Occipital lobe (tissue), 2 donors: ENCODE measurements around the gene CLIP2. TPM values are rescaled to one million over a fixed set of nuclear protein-coding genes. Genes with fewer than 3 reads are reported as not detected.
"Not testable (repeated sequence)": the region's sequence is repeated elsewhere in the genome, so short reads cannot be mapped to it uniquely, and the experiment has no call there.

Source experiments
- DNase-seq: peaks from one replicate; lab custom pipeline; 2025; lab: John Stamatoyannopoulos, UW
- total RNA-seq: library from RNA; depleted of rRNA; stranded (reverse); fragments of >200 nt; gene quantifications from one replicate; pipeline ENCODE4 v1.2.3, GENCODE V29; 2014

Gene CLIP2
- total RNA-seq, 1 donor from 2014 or later: 105 TPM

DNA sequence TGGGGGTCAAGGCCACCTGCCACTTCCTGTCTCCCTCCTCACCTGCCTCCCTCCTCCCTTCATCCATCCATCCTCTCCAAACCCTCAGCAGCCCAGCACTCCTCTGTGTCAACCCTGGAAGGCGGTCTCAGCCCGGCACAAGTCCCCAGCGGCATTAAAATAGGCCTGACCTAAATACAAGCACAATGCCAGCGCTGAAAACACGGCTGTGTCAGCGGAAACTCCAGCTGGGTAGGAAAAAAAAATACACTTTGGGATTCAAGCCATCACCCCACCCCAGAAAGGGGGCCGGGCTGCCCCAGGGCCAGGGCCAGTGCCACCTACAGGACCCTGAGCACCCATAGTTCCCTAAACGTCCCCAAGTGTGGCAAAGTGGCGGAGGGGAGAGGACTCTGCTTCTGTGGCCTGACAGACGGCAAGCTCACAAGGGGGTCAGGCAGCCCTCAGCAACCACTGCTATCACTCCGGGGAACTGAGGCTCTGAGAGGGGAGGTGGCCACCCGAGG lies 141.8 kb downstream of the CLIP2 start:
- no peak for DNase-seq

DNA sequence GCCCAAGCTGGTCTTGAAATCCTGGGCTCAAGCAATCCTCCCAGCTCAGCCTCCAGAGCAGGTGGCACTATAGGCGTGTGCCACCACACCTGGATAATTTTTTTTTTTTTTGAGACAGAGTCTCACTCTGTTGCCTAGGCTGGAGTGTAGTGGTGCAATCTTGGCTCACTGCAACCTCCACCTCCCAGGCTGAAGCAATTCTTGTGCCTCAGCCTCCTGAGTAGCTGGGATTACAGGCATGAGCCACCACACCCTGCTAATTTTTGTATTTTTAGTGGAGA lies 148.0 kb downstream of the CLIP2 start:
- not testable (repeated sequence) for DNase-seq

GRCh38 chr7:74438327-74438726 lies 149.1 kb downstream of the CLIP2 start:
- DNase-seq: no peak

DNA sequence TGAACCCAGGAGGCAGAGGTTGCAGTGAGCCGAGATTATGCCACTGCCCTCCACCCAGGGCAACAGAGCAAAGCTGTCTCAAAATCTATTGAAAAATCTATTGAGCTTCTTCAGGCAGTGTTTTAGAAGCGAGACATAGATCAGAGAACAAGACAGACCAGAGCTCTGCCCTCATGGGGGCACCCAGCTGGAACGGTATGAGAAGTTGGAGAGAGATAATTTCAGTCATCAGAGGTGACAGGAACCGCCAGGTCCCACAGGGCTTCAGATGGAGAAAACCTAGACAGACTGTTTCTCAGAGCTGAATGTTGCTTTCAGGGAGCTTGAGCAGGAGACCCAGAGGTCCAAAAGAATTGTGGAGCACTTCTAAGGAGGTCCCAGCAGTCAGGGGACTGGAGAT lies 150.3 kb downstream of the CLIP2 start:
- no peak for DNase-seq

DNA sequence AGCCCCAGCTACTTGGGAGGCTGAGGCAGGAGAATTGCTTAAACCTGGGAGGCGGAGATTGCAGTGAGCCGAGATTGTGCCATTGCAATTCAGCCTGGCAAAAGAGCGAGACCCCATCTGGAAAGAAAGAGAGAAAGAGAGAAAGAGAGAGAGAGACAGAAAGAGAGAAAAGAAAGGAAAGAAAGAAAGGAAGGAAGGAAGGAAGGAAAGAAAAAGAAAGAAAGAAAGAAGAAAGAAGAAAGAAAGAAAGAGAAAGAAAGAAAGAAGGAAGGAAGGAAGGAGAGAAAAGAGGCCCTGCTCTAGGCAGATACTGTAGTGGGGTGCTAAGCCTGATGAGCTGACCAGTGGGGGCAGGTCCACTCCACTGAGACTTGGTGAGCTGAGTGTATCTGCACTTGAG lies 150.9 kb downstream of the CLIP2 start:
- not testable (repeated sequence) for DNase-seq

GRCh38 chr7:74441801-74442200 lies 152.6 kb downstream of the CLIP2 start:
- DNase-seq: no peak

- no peak for DNase-seq
Measured at GRCh38 chr7:74443543-74444247, 154.5 kb downstream of the CLIP2 start.

- DNase-seq: no peak
Measured at GRCh38 chr7:74449144-74449543, 159.9 kb downstream of the CLIP2 start.

DNA sequence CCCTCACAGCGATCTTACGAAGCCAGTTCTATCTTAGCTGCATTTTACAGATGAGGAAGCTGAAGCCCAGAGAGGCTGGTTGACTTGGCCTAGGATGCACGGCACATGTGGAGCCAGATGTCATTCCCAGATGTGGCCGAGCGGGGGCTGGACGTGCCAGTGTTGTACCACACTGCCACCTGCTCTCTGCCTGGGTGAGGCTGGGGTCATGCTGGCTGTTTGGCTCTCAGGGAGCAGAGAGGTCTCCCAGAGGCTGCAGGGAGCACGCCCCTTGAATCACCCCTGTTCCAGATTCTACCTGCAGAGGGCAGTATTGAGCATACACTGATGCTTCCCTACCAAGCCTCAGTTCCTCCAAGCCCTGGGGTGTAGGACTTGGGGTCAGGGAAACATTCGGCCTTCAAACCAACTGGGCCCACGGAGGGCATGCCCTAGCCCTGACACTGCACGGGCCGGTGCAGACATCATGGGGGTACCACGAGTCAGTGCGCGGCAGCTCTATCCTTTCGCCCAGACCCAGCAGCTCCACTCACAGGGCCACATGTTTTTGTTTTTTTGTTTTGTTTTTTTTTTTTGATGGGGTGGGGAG lies 160.7 kb downstream of the CLIP2 start:
- DNase-seq: no peak

DNA sequence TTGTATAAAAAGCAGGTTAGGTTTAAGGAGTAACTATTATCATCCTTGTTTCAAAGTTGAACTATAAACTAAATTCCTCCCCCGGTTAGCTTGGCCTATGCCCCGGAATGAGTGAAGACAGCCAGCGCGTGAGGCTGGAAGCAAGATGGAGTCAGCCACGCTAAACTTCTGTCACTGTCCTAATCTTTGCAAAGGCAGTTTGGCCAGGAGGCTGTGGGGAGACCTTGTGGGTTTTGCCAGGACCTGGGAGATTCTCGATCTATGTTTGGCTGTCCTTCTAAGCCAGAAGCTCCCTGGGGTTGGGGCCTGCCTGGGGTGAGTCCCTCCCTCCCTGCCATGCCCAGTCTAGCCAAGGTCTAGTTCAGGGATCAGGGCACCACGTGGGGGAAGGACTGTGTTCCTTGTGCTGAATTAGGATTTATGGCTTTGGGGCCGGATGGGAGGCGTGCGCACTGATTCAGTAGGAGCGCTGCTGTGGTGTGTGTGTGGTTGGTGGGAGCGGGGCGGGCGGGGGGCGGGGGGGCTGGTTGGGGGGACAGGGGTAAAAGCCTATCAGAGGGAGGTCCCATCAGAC lies 163.6 kb downstream of the CLIP2 start:
- no peak for DNase-seq

- peak; percentile 55 for DNase-seq
Measured at GRCh38 chr7:74453322-74454011, 164.3 kb downstream of the CLIP2 start, which contains the start of gene GTF2IRD1. TSS of gene GTF2IRD1 (plus strand) at chr7:74453906. CDS start at chr7:74508081, 54,175 bp downstream.

- DNase-seq: no peak
Measured at GRCh38 chr7:74454021-74454924, 165.1 kb downstream of the CLIP2 start.

- no peak for DNase-seq
Measured at GRCh38 chr7:74454925-74455288, 165.7 kb downstream of the CLIP2 start.

GRCh38 chr7:74455291-74455804 lies 166.1 kb downstream of the CLIP2 start:
- DNase-seq: no peak

Other genes starting within 250 kb of the CLIP2 start
- 14.5 TPM for gene LIMK1, start 205.6 kb upstream of the CLIP2 start, total RNA-seq
- gene EIF4H, start 115.1 kb upstream of the CLIP2 start, total RNA-seq: 146 TPM
- gene LAT2, start 79.4 kb upstream of the CLIP2 start, total RNA-seq: 2.5 TPM
- 19.3 TPM for gene RFC2, start 35.0 kb upstream of the CLIP2 start, total RNA-seq
- 16.1 TPM for gene GTF2IRD1, start 164.5 kb downstream of the CLIP2 start, total RNA-seq